WTC11 (cell line): ENCODE data around the gene NTRK2.

ENCODE experiments used
- ATF1 ChIP-seq: sonication (generic); formaldehyde crosslinking; IDR thresholded peaks from 2 replicates; pipeline ENCODE4 v1.8.1; 2023; ENCODE audit warnings: mild to moderate bottlenecking, moderate library complexity, missing genetic modification reagents
- CREM ChIP-seq: sonication (generic); formaldehyde crosslinking; IDR thresholded peaks from 2 replicates; pipeline ENCODE4 v1.8.1; 2022; ENCODE audit warnings: mild to moderate bottlenecking, missing genetic modification reagents, moderate library complexity
- ESRRA ChIP-seq: sonication (generic); formaldehyde crosslinking; IDR thresholded peaks from 2 replicates; pipeline ENCODE4 v1.8.1; 2022; ENCODE audit warnings: mild to moderate bottlenecking, missing genetic modification reagents, borderline replicate concordance
- FOXJ3 ChIP-seq: sonication (generic); formaldehyde crosslinking; IDR thresholded peaks from 2 replicates; pipeline ENCODE4 v1.9.0; 2021; ENCODE audit warnings: missing genetic modification reagents, mild to moderate bottlenecking, borderline replicate concordance
- GTF2I ChIP-seq: fragments of 250-450 bp; sonication (Bioruptor Pico); conservative IDR thresholded peaks from 2 replicates; pipeline ENCODE4 v1.4.0; 2021; ENCODE audit warnings: mild to moderate bottlenecking
- NFE2L1 ChIP-seq: sonication (generic); formaldehyde crosslinking; IDR thresholded peaks from 2 replicates; pipeline ENCODE4 v1.8.1; 2023; ENCODE audit warnings: missing genetic modification reagents
- SOX15 ChIP-seq: fragments of 250-450 bp; sonication (Bioruptor Pico); IDR thresholded peaks from 2 replicates; pipeline ENCODE4 v1.9.0; 2021; ENCODE audit warnings: mild to moderate bottlenecking
- ZNF317 ChIP-seq: sonication (generic); formaldehyde crosslinking; IDR thresholded peaks from 2 replicates; pipeline ENCODE4 v1.8.1; 2023; ENCODE audit warnings: low read depth, mild to moderate bottlenecking, moderate library complexity, missing genetic modification reagents, borderline replicate concordance
- TF ChIP-seq, protein P1 (sequence below): fragments of 200-600 bp; IDR thresholded peaks from 2 replicates; pipeline ENCODE4 v1.8.0; 2022; ENCODE audit warnings: antibody characterized with exemption
- TF ChIP-seq, protein P2 (sequence below): sonication (generic); formaldehyde crosslinking; IDR thresholded peaks from 2 replicates; pipeline ENCODE4 v1.8.0; 2022; ENCODE audit warnings: mild to moderate bottlenecking, missing genetic modification reagents
- TF ChIP-seq, protein P3 (sequence below): sonication (generic); formaldehyde crosslinking; IDR thresholded peaks from 2 replicates; pipeline ENCODE4 v1.8.1; 2022; ENCODE audit warnings: mild to moderate bottlenecking, moderate library complexity, missing genetic modification reagents
- TF ChIP-seq, protein P4 (sequence below): sonication (generic); formaldehyde crosslinking; IDR thresholded peaks from 2 replicates; pipeline ENCODE4 v1.8.1; 2022; ENCODE audit warnings: low read depth, missing genetic modification reagents, borderline replicate concordance
- TF ChIP-seq, protein P5 (sequence below): sonication (generic); formaldehyde crosslinking; IDR thresholded peaks from 2 replicates; pipeline ENCODE4 v1.8.1; 2023; ENCODE audit warnings: mild to moderate bottlenecking, missing genetic modification reagents, moderate library complexity

DNA sequence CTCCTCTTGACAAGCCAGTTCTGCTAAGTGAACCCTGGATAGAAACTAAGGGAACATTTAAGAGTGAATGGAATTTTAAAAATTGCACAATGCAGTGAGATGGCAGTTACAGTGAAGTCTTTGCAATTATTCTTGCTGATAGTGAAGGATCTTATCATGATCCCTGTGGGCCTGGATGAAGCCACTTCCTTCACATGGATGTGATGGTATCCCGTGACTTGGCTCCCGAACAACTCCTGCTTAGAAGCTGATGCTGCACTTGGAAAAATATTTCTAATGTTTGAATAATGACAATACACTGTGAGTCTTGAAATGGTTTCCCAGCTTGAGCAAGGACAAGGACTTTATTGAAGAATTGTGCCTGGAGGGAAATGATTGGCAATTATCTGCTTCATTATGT, 49.2 kb upstream of the NTRK2 start:
- TF ChIP-seq ESRRA (CRISPR knock-in tag) (no peak), ZNF317 (CRISPR knock-in tag) (no peak), NFE2L1 (CRISPR knock-in tag) (no peak), ATF1 (CRISPR knock-in tag) (no peak), FOXJ3 (no peak), CREM (CRISPR knock-in tag) (no peak), SOX15 (CRISPR knock-in tag) (no peak), GTF2I (CRISPR knock-in tag) (no peak)
- TF ChIP-seq, protein P1, sequence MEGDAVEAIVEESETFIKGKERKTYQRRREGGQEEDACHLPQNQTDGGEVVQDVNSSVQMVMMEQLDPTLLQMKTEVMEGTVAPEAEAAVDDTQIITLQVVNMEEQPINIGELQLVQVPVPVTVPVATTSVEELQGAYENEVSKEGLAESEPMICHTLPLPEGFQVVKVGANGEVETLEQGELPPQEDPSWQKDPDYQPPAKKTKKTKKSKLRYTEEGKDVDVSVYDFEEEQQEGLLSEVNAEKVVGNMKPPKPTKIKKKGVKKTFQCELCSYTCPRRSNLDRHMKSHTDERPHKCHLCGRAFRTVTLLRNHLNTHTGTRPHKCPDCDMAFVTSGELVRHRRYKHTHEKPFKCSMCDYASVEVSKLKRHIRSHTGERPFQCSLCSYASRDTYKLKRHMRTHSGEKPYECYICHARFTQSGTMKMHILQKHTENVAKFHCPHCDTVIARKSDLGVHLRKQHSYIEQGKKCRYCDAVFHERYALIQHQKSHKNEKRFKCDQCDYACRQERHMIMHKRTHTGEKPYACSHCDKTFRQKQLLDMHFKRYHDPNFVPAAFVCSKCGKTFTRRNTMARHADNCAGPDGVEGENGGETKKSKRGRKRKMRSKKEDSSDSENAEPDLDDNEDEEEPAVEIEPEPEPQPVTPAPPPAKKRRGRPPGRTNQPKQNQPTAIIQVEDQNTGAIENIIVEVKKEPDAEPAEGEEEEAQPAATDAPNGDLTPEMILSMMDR: no peak
- TF ChIP-seq, protein P2, sequence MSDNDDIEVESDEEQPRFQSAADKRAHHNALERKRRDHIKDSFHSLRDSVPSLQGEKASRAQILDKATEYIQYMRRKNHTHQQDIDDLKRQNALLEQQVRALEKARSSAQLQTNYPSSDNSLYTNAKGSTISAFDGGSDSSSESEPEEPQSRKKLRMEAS (CRISPR knock-in tag): no peak
- TF ChIP-seq, protein P3, sequence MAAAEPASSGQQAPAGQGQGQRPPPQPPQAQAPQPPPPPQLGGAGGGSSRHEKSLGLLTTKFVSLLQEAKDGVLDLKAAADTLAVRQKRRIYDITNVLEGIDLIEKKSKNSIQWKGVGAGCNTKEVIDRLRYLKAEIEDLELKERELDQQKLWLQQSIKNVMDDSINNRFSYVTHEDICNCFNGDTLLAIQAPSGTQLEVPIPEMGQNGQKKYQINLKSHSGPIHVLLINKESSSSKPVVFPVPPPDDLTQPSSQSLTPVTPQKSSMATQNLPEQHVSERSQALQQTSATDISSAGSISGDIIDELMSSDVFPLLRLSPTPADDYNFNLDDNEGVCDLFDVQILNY (CRISPR knock-in tag): no peak
- TF ChIP-seq, protein P4, sequence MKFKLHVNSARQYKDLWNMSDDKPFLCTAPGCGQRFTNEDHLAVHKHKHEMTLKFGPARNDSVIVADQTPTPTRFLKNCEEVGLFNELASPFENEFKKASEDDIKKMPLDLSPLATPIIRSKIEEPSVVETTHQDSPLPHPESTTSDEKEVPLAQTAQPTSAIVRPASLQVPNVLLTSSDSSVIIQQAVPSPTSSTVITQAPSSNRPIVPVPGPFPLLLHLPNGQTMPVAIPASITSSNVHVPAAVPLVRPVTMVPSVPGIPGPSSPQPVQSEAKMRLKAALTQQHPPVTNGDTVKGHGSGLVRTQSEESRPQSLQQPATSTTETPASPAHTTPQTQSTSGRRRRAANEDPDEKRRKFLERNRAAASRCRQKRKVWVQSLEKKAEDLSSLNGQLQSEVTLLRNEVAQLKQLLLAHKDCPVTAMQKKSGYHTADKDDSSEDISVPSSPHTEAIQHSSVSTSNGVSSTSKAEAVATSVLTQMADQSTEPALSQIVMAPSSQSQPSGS (CRISPR knock-in tag): no peak
- TF ChIP-seq, protein P5, sequence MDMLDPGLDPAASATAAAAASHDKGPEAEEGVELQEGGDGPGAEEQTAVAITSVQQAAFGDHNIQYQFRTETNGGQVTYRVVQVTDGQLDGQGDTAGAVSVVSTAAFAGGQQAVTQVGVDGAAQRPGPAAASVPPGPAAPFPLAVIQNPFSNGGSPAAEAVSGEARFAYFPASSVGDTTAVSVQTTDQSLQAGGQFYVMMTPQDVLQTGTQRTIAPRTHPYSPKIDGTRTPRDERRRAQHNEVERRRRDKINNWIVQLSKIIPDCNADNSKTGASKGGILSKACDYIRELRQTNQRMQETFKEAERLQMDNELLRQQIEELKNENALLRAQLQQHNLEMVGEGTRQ (CRISPR knock-in tag): no peak
